ENCODE results near the gene TRPV6. TPM values are rescaled to one million over a fixed set of nuclear protein-coding genes. Genes with fewer than 3 reads are reported as not detected.

The TRPV6 gene
- total RNA-seq, 1 donor from 2014 or later: 0.07 TPM

GRCh38 chr7:142863891-142864685 is 21.5 kb downstream of the TRPV6 start:
- DNase-seq (ENCODE audit: low read depth, low spot score): no peak
- H3K27ac Mint-ChIP-seq (ENCODE audit: unreplicated experiment): no peak overlapping the region
- no peak for TF ChIP-seq CTCF (conservative IDR thresholded peaks at IDR 0.05)
- no peaks in the 10 kb centered on the region for H3K27me3 Mint-ChIP-seq (ENCODE audit: low read depth)
- no peaks in the 10 kb centered on the region for H3K9me3 Mint-ChIP-seq
- H3K4me1 Mint-ChIP-seq: peaks cover 11% of the 10 kb centered on the region
- no peak overlapping the region for H3K4me3 Mint-ChIP-seq
- no peaks in the 10 kb centered on the region for H3K36me3 Mint-ChIP-seq (ENCODE audit: low read depth)

- TF ChIP-seq CTCF (conservative IDR thresholded peaks at IDR 0.05): no peak
- Mint-ChIP-seq H3K27ac (ENCODE audit: unreplicated experiment) (no peak overlapping the region), H3K9me3 (no peaks in the 10 kb centered on the region), H3K4me1 (peaks cover 11% of the 10 kb centered on the region), H3K36me3 (ENCODE audit: low read depth) (no peaks in the 10 kb centered on the region), H3K27me3 (ENCODE audit: low read depth) (no peaks in the 10 kb centered on the region), H3K4me3 (no peak overlapping the region)
- DNase-seq (ENCODE audit: low read depth, low spot score): no peak
Observed at GRCh38 chr7:142862786-142863400, 22.7 kb downstream of the TRPV6 start.

GRCh38 chr7:142862351-142862750 is 23.2 kb downstream of the TRPV6 start:
- no peak for TF ChIP-seq CTCF (conservative IDR thresholded peaks at IDR 0.05)
- Mint-ChIP-seq H3K9me3 (no peaks in the 10 kb centered on the region), H3K27ac (ENCODE audit: unreplicated experiment) (no peak overlapping the region), H3K4me3 (no peak overlapping the region), H3K36me3 (ENCODE audit: low read depth) (no peaks in the 10 kb centered on the region), H3K27me3 (ENCODE audit: low read depth) (no peaks in the 10 kb centered on the region), H3K4me1 (peaks cover 11% of the 10 kb centered on the region)
- no peak for DNase-seq (ENCODE audit: low read depth, low spot score)

GRCh38 chr7:142860968-142861367 is 24.6 kb downstream of the TRPV6 start:
- H3K27me3 Mint-ChIP-seq (ENCODE audit: low read depth): peaks cover 8% of the 10 kb centered on the region
- H3K9me3 Mint-ChIP-seq: no peaks in the 10 kb centered on the region
- H3K36me3 Mint-ChIP-seq (ENCODE audit: low read depth): no peaks in the 10 kb centered on the region
- TF ChIP-seq CTCF (conservative IDR thresholded peaks at IDR 0.05): no peak
- no peak for DNase-seq (ENCODE audit: low read depth, low spot score)
- peaks cover 15% of the 10 kb centered on the region for H3K4me1 Mint-ChIP-seq
- H3K4me3 Mint-ChIP-seq: no peak overlapping the region
- H3K27ac Mint-ChIP-seq (ENCODE audit: unreplicated experiment): no peak overlapping the region

- H3K36me3 Mint-ChIP-seq (ENCODE audit: low read depth): no peaks in the 10 kb centered on the region
- H3K27ac Mint-ChIP-seq (ENCODE audit: unreplicated experiment): no peak overlapping the region
- peaks cover 11% of the 10 kb centered on the region for H3K27me3 Mint-ChIP-seq (ENCODE audit: low read depth)
- peaks cover 15% of the 10 kb centered on the region for H3K4me1 Mint-ChIP-seq
- TF ChIP-seq CTCF (conservative IDR thresholded peaks at IDR 0.05): no peak
- no peaks in the 10 kb centered on the region for H3K9me3 Mint-ChIP-seq
- no peak for DNase-seq (ENCODE audit: low read depth, low spot score)
- H3K4me3 Mint-ChIP-seq: peak overlapping the region; percentile 39
Observed at GRCh38 chr7:142859829-142860228, 25.7 kb downstream of the TRPV6 start.
